Stimulated activated CD4-positive, alpha-beta T cell treated with anti-CD3 and anti-CD28 coated beads, Interleukin-12 subunit alpha, Interleukin-12 subunit beta, amount 100 ng/mL, for 24 hours (primary cell): ENCODE results near the gene ATP11A.
"Not testable (repeated sequence)": the region's sequence is repeated elsewhere in the genome, so short reads cannot be mapped to it uniquely, and the experiment has no call there.

Experiments used
- DNase-seq, 2 experiments: peaks; one replicate each; pipeline ENCODE4 v3.0.0-alpha.2; 2020; ENCODE audit warnings: low read depth in 2 of 2

The ATP11A gene

GRCh38 chr13:112692586-112692985 is 2.7 kb downstream of the ATP11A start:
- no peak for DNase-seq

GRCh38 chr13:112693831-112694497 is 4.1 kb downstream of the ATP11A start:
- DNase-seq, result no peak

GRCh38 chr13:112695121-112695520 is 5.3 kb downstream of the ATP11A start:
- no peak for DNase-seq

- DNase-seq, result no peak
These were observed 6.4 kb downstream of the ATP11A start for GRCh38 chr13:112696001-112696868.

GRCh38 chr13:112696869-112697465 is 7.1 kb downstream of the ATP11A start:
- no peak for DNase-seq

GRCh38 chr13:112697756-112698655 is 8.2 kb downstream of the ATP11A start:
- DNase-seq, result no peak

- DNase-seq, result no peak
These were observed 9.6 kb downstream of the ATP11A start for GRCh38 chr13:112699322-112699918.

- no peak for DNase-seq
These were observed 10.6 kb downstream of the ATP11A start for GRCh38 chr13:112700291-112701060.

- DNase-seq, result no peak
These were observed 12.6 kb downstream of the ATP11A start for GRCh38 chr13:112702341-112702985.

GRCh38 chr13:112702986-112703379 is 13.1 kb downstream of the ATP11A start:
- no peak for DNase-seq

- no peak for DNase-seq
These were observed 13.8 kb downstream of the ATP11A start for GRCh38 chr13:112703449-112704284.

GRCh38 chr13:112704308-112705145 is 14.7 kb downstream of the ATP11A start:
- DNase-seq, result no peak

- DNase-seq, result no peak
These were observed 15.4 kb downstream of the ATP11A start for GRCh38 chr13:112705286-112705685.

GRCh38 chr13:112706171-112706570 is 16.3 kb downstream of the ATP11A start:
- DNase-seq, result no peak

GRCh38 chr13:112708560-112709240 is 18.9 kb downstream of the ATP11A start:
- DNase-seq, result no peak

GRCh38 chr13:112709316-112709715 is 19.5 kb downstream of the ATP11A start:
- DNase-seq, result not testable (repeated sequence)
